Measurements from ENCODE around the gene TMPO.
"Not testable (repeated sequence)": the region's sequence is repeated elsewhere in the genome, so short reads cannot be mapped to it uniquely, and the experiment has no call there.

TMPO gene

DNA sequence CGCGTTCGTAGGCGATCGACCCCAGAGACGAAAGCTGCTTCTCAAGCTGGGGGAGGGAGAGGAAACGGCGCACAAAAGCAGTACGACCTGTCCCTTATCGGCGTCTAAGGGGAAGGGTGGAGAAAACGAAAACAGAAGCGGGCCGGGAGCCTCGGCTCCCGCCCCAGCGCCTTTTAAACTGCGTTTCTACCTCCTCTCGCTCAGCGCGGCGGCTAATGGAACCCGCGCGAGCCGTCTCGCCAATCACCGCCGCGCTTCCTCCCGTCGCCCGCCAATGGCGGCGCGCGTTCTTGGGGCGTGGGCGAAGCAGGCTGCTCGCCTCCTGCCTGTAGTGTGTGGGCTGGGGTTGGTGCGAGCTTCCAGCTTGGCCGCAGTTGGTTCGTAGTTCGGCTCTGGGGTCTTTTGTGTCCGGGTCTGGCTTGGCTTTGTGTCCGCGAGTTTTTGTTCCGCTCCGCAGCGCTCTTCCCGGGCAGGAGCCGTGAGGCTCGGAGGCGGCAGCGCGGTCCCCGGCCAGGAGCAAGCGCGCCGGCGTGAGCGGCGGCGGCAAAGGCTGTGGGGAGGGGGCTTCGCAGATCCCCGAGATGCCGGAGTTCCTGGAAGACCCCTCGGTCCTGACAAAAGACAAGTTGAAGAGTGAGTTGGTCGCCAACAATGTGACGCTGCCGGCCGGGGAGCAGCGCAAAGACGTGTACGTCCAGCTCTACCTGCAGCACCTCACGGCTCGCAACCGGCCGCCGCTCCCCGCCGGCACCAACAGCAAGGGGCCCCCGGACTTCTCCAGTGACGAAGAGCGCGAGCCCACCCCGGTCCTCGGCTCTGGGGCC is at the start of gene TMPO:
Gene TMPO, plus strand, starts transcription at position 304 of the 824 bp plus-strand sequence. Its CDS starts 278 bp downstream, at position 582.
- peak; percentile 97 for DNase-seq

DNA sequence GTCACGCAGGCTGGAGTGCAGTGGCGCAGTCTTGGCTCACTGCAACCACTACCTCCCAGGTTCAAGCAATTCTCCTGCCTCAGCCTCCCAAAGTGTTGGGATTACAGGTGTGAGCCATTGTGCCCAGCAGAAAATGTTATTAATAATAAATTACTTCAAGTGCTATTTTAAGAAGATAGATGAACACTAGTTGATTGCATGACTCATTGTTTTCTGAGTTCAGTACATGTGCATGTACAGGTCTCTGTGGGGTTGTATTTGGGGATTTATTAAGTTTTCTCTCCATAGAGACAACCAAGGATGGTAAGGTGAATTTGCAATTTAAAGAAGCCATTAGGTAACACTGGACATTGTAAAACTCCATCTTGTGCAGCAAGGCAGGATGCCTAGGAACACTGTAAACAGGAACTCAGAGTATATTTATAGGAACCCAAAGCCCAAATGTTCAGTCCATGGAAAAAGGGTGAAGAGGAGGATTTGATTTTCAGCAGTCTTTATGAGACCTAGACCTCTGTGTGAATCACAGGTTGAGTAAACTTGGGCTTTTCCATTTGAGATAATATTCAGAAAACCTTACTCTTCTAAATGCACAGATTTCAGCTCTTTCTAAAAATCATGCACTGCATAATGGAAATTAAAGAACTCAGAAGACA is 49.3 kb upstream of the TMPO start:
- no peak for DNase-seq

- no peak for DNase-seq
Measured at GRCh38 chr12:98466640-98467400, 48.6 kb upstream of the TMPO start.

GRCh38 chr12:98469109-98469508 is 46.3 kb upstream of the TMPO start:
- no peak for DNase-seq

- DNase-seq, result no peak
Measured at GRCh38 chr12:98470469-98471082, 44.8 kb upstream of the TMPO start.

- DNase-seq, result no peak
Measured at GRCh38 chr12:98471085-98471484, 44.3 kb upstream of the TMPO start.

DNA sequence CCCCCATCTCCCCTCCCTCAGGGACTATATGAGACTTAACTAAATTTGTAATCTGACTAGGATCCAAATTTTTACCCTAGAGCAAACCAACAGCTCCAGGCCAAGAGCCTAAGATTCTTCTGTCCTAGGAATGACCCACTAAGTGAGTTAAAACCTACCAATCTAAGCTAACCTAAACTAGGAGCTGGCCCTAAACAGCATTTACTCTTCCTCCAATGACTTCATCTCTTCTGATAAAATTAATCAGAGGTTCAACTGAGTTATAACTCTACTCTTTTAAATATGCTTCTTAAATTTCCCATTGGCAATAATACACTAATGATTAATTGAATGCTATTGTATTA is 39.9 kb upstream of the TMPO start:
- DNase-seq, result no peak

DNA sequence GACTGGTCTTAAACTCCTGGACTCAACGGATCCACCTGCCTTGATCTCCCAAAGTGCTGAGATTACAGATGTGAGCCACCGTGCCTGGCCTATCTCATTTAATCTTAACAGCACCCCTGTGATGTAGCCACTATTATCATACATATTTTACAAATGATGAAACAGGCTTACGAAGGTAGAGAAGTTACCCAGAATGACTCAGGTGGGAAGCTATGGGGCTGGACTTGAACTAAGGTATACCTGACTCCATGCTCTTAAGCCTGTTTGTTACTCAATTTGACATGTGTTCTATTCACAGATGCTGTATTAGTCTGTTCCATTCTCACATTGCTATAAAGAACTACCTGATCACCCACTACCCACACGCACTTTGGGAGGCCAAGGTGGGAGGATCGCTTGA is 36.8 kb upstream of the TMPO start:
- no peak for DNase-seq

- DNase-seq, result no peak
Measured at GRCh38 chr12:98483621-98484503, 31.5 kb upstream of the TMPO start.

GRCh38 chr12:98485792-98486340 is 29.5 kb upstream of the TMPO start:
- DNase-seq, result no peak

DNA sequence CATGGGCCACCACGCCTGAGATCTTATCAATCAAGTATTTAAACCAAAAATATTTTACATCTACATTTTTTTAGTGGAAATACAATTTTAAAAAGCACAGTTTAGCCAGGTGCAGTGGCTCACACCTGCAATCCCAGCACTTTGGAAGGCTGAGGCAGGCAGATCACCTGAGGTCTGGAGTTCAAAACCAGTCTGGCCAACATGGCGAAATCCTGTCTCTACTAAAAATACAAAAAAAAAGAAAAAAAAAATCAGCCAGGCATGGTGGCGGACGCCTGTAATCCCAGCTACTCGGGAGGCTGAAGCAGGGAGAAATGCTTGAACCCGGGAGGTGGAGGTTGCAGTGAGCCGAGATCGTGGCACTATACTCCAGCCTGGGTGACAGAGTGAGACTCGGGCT is 27.0 kb upstream of the TMPO start:
- not testable (repeated sequence) for DNase-seq

GRCh38 chr12:98489176-98489575 is 26.2 kb upstream of the TMPO start:
- DNase-seq, result no peak

GRCh38 chr12:98490501-98491453 is 24.6 kb upstream of the TMPO start:
- peak; percentile 90 for DNase-seq

DNA sequence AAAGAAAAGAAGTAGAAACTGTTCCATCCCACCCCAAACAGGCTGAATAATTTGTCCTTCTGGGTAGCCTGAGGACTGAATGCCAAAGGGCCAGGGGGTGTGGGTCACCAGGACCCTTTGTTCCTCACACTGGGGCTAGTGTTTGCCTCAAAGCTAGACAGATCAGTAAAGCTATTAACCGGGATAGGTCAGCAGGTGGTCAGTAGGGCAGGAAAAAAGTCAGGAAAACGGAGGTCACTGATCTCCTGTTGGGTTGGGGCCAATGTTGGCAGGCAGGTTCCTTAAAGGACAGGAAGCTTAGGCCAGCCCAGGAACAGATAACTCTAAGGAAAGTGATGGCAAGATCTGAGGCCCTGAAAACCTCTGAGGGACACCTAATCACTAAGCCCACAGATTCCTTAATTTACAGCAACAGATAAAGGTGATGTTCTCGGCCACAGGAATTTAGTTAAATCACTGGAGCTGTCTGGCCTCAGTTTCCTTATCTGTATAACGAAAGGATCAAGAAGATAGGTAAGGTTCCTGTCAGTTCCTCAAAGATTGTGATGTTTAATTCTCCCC is 22.7 kb upstream of the TMPO start:
- DNase-seq, result no peak

DNA sequence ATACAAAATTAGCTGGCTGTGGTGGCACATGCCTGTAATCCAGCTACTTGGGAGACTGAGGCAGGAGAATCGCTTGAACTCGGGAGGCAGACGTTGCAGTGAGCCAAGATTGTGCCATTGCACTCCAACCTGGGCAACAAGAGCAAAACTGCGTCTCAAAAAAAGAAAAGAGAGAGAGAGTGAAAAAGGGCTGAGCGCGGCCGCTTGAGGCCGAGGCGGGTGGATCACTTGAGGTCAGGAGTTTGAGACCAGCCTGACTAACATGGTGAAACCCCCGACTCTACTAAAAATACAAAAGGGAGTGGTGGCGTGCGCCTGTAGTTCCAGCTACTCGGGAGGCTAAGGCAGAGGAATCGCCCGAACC is 14.1 kb upstream of the TMPO start:
- DNase-seq, result not testable (repeated sequence)

DNA sequence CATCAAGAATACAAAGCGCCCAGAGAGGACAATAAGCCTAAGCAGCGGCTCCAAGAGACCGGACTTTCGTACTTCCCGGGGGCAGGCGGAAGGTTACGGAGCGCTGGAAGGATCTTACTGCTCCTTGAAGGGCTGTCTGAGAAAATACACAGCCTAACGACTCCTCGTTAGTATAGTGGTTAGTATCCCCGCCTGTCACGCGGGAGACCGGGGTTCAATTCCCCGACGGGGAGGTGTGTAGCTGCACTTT is 12.1 kb upstream of the TMPO start:
- DNase-seq, result peak; percentile 96

GRCh38 chr12:98503592-98504367 is 11.6 kb upstream of the TMPO start:
- peak; percentile 97 for DNase-seq

GRCh38 chr12:98504368-98504617 is 11.1 kb upstream of the TMPO start:
- DNase-seq, result no peak

DNA sequence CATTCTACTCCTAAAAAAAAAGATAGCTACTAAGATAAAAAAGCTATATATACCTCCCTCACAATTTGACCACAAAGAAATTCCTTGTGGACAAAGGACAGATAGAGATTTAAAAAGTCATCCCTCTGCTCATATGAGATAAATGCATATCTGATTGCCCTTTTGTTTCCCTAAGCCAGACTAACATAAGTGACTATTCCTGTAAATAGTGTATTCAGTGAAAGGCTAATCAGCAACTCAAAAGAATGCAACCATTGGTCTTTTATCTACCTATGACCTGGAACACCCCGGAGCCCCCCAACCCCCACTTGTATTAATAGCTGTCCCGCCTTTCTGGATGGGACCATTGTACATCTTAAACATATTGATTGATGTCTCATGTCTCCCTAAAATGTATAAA is 6.3 kb upstream of the TMPO start:
- no peak for DNase-seq

DNA sequence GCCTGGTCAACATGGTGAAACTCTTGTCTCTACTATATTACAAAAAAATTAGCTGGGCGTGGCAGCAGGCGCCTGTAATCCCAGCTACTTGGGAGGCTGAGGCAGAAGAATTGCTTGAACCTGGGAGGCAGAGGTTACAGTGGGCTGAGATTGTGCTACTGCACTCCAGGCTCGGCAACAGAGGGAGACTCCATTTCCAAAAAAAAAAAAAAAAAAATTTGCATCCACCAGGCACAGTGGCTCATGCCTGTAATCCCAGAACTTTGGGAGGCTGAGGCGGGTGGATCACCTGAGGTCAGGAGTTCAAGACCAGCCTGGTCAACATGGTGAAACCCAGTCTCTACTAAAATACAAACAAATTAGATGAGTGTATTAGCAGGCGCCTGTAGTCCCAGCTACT is 3.6 kb upstream of the TMPO start:
- not testable (repeated sequence) for DNase-seq
